H9 (cell line): Measurements from ENCODE around the gene KLF13. TPM values are rescaled to one million over a fixed set of nuclear protein-coding genes. Genes with fewer than 3 reads are reported as not detected.

Experiments used
- DNase-seq: peaks from one replicate; pipeline ENCODE4 v3.0.0-alpha.2; 2017
- H2AFZ ChIP-seq: one replicate; pipeline ENCODE4 v1.6.1; 2013; ENCODE audit warnings: mild to moderate bottlenecking, low read length, control low read depth, moderate library complexity
- H2AK5ac ChIP-seq: 2 replicates; pipeline ENCODE4 v1.6.1; 2013; ENCODE audit warnings: low read length, control low read depth, mixed read lengths; ENCODE audit not compliant: insufficient read length
- H2BK120ac ChIP-seq: one replicate; pipeline ENCODE4 v1.6.1; 2013; ENCODE audit warnings: low read depth, mild to moderate bottlenecking, low read length, control low read depth, inconsistent platforms; ENCODE audit not compliant: poor library complexity, severe bottlenecking
- H2BK12ac ChIP-seq: 2 replicates; pipeline ENCODE4 v1.6.1; 2013; ENCODE audit warnings: low read length, control low read depth, mixed read lengths, low read depth; ENCODE audit not compliant: insufficient read length
- H2BK15ac ChIP-seq: 2 replicates; pipeline ENCODE4 v1.6.1; 2013; ENCODE audit warnings: low read depth, low read length, control low read depth
- H2BK20ac ChIP-seq: one replicate; pipeline ENCODE4 v1.6.1; 2013; ENCODE audit warnings: low read depth, mild to moderate bottlenecking, low read length, control low read depth, inconsistent platforms; ENCODE audit not compliant: poor library complexity, severe bottlenecking
- H2BK5ac ChIP-seq: 2 replicates; pipeline ENCODE4 v1.6.1; 2013; ENCODE audit warnings: low read length, control low read depth, mixed read lengths; ENCODE audit not compliant: insufficient read length
- H3K14ac ChIP-seq: 2 replicates; pipeline ENCODE4 v1.6.1; 2013; ENCODE audit warnings: low read length, control low read depth; ENCODE audit not compliant: insufficient read depth
- H3K18ac ChIP-seq: 2 replicates; pipeline ENCODE4 v1.6.1; 2013; ENCODE audit warnings: low read depth, mild to moderate bottlenecking, mixed read lengths, low read length, control low read depth; ENCODE audit not compliant: insufficient read length
- H3K23ac ChIP-seq: 2 replicates; pipeline ENCODE4 v1.6.1; 2013; ENCODE audit warnings: low read length, control low read depth, mixed read lengths, low read depth; ENCODE audit not compliant: insufficient read length
- H3K23me2 ChIP-seq: 2 replicates; pipeline ENCODE4 v1.6.1; 2013; ENCODE audit warnings: low read depth, mild to moderate bottlenecking, mixed read lengths, low read length, control low read depth; ENCODE audit not compliant: insufficient read length, poor library complexity, severe bottlenecking
- H3K27ac ChIP-seq: 2 replicates; pipeline ENCODE4 v1.5.1; 2013; ENCODE audit warnings: low read length, control low read depth, mixed read lengths, low read depth; ENCODE audit not compliant: insufficient read length
- H3K27me3 ChIP-seq: 2 replicates; pipeline ENCODE4 v1.6.1; 2013; ENCODE audit warnings: low read length, control low read depth, inconsistent platforms; ENCODE audit not compliant: insufficient read depth
- H3K4ac ChIP-seq: 2 replicates; pipeline ENCODE4 v1.6.1; 2013; ENCODE audit warnings: low read depth, mild to moderate bottlenecking, control low read depth, inconsistent platforms, low read length, moderate library complexity
- H3K4me1 ChIP-seq: 2 replicates; pipeline ENCODE4 v1.6.1; 2013; ENCODE audit warnings: low read length, control low read depth, inconsistent platforms; ENCODE audit not compliant: insufficient read depth
- H3K4me2 ChIP-seq: 2 replicates; pipeline ENCODE4 v1.6.1; 2013; ENCODE audit warnings: low read length, control low read depth, mixed read lengths; ENCODE audit not compliant: insufficient read length, insufficient read depth
- H3K56ac ChIP-seq: 2 replicates; pipeline ENCODE4 v1.6.1; 2013; ENCODE audit warnings: low read depth, mild to moderate bottlenecking, mixed read lengths, low read length, control low read depth; ENCODE audit not compliant: insufficient read length
- H3K79me1 ChIP-seq: 2 replicates; pipeline ENCODE4 v1.6.1; 2013; ENCODE audit warnings: low read depth, mild to moderate bottlenecking, moderate library complexity, low read length, control low read depth, inconsistent platforms; ENCODE audit not compliant: insufficient read depth, poor library complexity, severe bottlenecking
- H3K79me2 ChIP-seq: 2 replicates; pipeline ENCODE4 v1.6.1; 2013; ENCODE audit warnings: low read length, control low read depth, inconsistent platforms; ENCODE audit not compliant: insufficient read depth
- H3K9ac ChIP-seq: 2 replicates; pipeline ENCODE4 v1.6.1; 2013; ENCODE audit warnings: low read length, control low read depth, mixed read lengths; ENCODE audit not compliant: insufficient read length; ENCODE audit errors: extremely low read depth
- H3K9me3 ChIP-seq: one replicate; pipeline ENCODE4 v1.6.1; 2013; ENCODE audit warnings: low read depth, low read length, inconsistent platforms; ENCODE audit not compliant: control insufficient read depth
- H3T11ph ChIP-seq: one replicate; pipeline ENCODE4 v1.6.1; 2013; ENCODE audit warnings: mild to moderate bottlenecking, low read length, control low read depth, inconsistent platforms
- H4K20me1 ChIP-seq: one replicate; pipeline ENCODE4 v1.6.1; 2013; ENCODE audit not compliant: control insufficient read depth, insufficient read length, insufficient read depth
- H4K5ac ChIP-seq: 2 replicates; pipeline ENCODE4 v1.6.1; 2013; ENCODE audit warnings: low read depth, mild to moderate bottlenecking, mixed read lengths, low read length, control low read depth; ENCODE audit not compliant: insufficient read length
- H4K8ac ChIP-seq: replicated peaks from 2 replicates; pipeline ENCODE4 v1.6.1; 2013; ENCODE audit warnings: low read length, control low read depth, mixed read lengths, low read depth; ENCODE audit not compliant: insufficient read length
- H4K91ac ChIP-seq: 2 replicates; pipeline ENCODE4 v1.6.1; 2013; ENCODE audit warnings: low read depth, mild to moderate bottlenecking, moderate library complexity, mixed read lengths, low read length, control low read depth; ENCODE audit not compliant: insufficient read length
- H3K27ac Mint-ChIP-seq, 3 experiments: 2 replicates in 2 of 3; 3 replicates in 1 of 3; pipeline ENCODE4 v1.8.0; 2020 to 2021; ENCODE audit warnings: mixed read lengths in 3 of 3, mild to moderate bottlenecking in 1 of 3, moderate library complexity in 1 of 3
- H3K27me3 Mint-ChIP-seq: 2 replicates; pipeline ENCODE4 v1.8.0; 2021; ENCODE audit warnings: low read depth, mild to moderate bottlenecking, moderate library complexity, mixed read lengths
- H3K36me3 Mint-ChIP-seq, 3 experiments: 2 replicates in 2 of 3; 3 replicates in 1 of 3; pipeline ENCODE4 v1.8.0; 2020 to 2021; ENCODE audit warnings: low read depth in 3 of 3, mixed read lengths in 3 of 3; ENCODE audit not compliant: insufficient read depth in 1 of 3
- H3K4me1 Mint-ChIP-seq, 2 experiments: 2 replicates each; pipeline ENCODE4 v1.8.0; 2020; ENCODE audit warnings: mixed read lengths in 2 of 2
- H3K4me3 Mint-ChIP-seq, 2 experiments: 2 replicates in 1 of 2; 3 replicates in 1 of 2; pipeline ENCODE4 v1.8.0; 2020 to 2021; ENCODE audit warnings: mild to moderate bottlenecking in 2 of 2, mixed read lengths in 2 of 2, moderate library complexity in 1 of 2
- H3K9me3 Mint-ChIP-seq, 2 experiments: 2 replicates in 1 of 2; 3 replicates in 1 of 2; pipeline ENCODE4 v1.8.0; 2020; ENCODE audit warnings: mild to moderate bottlenecking in 2 of 2, mixed read lengths in 2 of 2, moderate library complexity in 1 of 2
- WGBS: extraction: QIAGEN DNeasy Blood & Tissue Kit; methylation state at CpG from one replicate; pipeline ENCODE4 v1.1.7; 2013; ENCODE audit warnings: missing lambda C conversion rate, low lambda C conversion rate, mixed read lengths; ENCODE audit not compliant: insufficient read length; ENCODE audit errors: extremely low coverage; 5-methylcytosine and 5-hydroxymethylcytosine counted together
- total RNA-seq: library from RNA; stranded (reverse); gene quantifications from 2 replicates; pipeline ENCODE4 v1.2.1, GENCODE V29; 2021
- TF ChIP-seq, protein P1 (sequence below): fragments of 200-600 bp; sonication (generic); conservative IDR thresholded peaks from 3 replicates; pipeline ENCODE4 v1.8.0; 2021; ENCODE audit warnings: antibody characterized with exemption, mild to moderate bottlenecking

Gene KLF13
- total RNA-seq, 1 experiment from 2014 or later, result 33.4 TPM

DNA sequence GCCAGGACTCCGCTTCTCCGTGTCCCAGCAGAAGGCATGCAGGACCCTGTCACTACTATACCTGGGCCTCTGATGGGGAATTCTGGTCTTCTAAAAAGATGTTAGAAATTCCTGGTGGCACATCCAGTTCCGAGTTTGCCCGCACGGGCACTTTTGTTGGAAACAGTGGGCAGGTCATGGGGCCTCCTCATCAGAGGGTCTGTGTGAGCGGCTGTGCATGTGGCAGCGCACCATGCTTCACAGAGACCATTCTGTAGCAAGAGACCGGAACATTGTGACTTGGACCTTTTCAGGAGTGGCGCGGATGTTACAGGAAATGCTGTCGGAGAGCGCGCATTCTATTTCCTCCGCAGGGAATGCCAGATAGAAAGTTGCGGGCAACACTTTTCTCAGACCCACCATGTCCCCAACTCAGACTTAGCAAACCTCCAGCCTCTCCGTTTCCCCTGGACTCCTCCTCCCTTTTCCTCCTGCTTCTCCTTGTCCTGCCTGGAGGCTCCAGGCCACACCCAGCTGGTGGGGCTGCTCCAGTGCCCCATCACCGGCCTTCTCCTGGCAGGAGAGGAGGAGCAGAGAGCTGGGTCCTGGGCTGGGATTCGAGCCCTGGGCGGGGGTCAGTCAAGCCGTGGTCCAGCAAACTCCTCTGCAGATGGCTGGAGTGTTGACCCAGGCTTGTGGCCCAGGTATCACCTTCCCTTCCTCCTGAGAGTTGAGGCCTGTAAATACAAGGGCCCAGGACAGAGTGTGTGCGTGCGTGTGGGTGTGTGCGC, 46.6 kb downstream of the KLF13 start:
- H2BK120ac ChIP-seq, result no peak overlapping the region
- no peak for DNase-seq
- no peak overlapping the region for H3K18ac ChIP-seq
- H3K4ac ChIP-seq, result no peak overlapping the region
- no peak overlapping the region for H4K91ac ChIP-seq
- no peak overlapping the region; the same call in 1 of the 2 replicates for H3K14ac ChIP-seq
- H3T11ph ChIP-seq, result no peak overlapping the region
- Mint-ChIP-seq H3K4me3 (no peak overlapping the region; a peak in 1 of 5 replicates), H3K27me3 (no peaks in the 10 kb centered on the region), H3K27ac (peak overlapping the region in 2 of 3 experiments; percentile 66 to 74; a peak in 3 of 7 replicates), H3K4me1 (peaks cover 44 to 47% of the 10 kb centered on the region in 2 experiments), H3K9me3 (peaks cover 4 to 6% of the 10 kb centered on the region in 2 experiments; a peak in 3 of 5 replicates), H3K36me3 (peaks cover 7 to 37% (median 24%) of the 10 kb centered on the region in 3 experiments; a peak in 5 of 7 replicates)
- no peak overlapping the region for H4K8ac ChIP-seq
- no CpG with 5 or more reads among the region's 23 CpGs for WGBS
- no peak overlapping the region for H3K4me2 ChIP-seq
- H3K9me3 ChIP-seq, result no peaks in the 10 kb centered on the region
- H3K27me3 ChIP-seq, result no peaks in the 10 kb centered on the region
- H4K20me1 ChIP-seq, result no peaks in the 10 kb centered on the region
- no peak overlapping the region for H2BK5ac ChIP-seq
- no peak overlapping the region for H2BK15ac ChIP-seq
- no peaks in the 10 kb centered on the region; the same call in 1 of the 2 replicates for H3K4me1 ChIP-seq
- TF ChIP-seq, protein P1, sequence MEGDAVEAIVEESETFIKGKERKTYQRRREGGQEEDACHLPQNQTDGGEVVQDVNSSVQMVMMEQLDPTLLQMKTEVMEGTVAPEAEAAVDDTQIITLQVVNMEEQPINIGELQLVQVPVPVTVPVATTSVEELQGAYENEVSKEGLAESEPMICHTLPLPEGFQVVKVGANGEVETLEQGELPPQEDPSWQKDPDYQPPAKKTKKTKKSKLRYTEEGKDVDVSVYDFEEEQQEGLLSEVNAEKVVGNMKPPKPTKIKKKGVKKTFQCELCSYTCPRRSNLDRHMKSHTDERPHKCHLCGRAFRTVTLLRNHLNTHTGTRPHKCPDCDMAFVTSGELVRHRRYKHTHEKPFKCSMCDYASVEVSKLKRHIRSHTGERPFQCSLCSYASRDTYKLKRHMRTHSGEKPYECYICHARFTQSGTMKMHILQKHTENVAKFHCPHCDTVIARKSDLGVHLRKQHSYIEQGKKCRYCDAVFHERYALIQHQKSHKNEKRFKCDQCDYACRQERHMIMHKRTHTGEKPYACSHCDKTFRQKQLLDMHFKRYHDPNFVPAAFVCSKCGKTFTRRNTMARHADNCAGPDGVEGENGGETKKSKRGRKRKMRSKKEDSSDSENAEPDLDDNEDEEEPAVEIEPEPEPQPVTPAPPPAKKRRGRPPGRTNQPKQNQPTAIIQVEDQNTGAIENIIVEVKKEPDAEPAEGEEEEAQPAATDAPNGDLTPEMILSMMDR, result no peak
- no peak overlapping the region for H2AK5ac ChIP-seq
- no peaks in the 10 kb centered on the region for H3K23me2 ChIP-seq
- no peaks in the 10 kb centered on the region; the same call in 1 of the 2 replicates for H3K79me2 ChIP-seq
- no peak overlapping the region for H2BK20ac ChIP-seq
- no peak overlapping the region for H3K23ac ChIP-seq
- no peak overlapping the region for H4K5ac ChIP-seq
- H2BK12ac ChIP-seq, result no peak overlapping the region
- no peak overlapping the region for H3K56ac ChIP-seq
- H3K79me1 ChIP-seq, result no peaks in the 10 kb centered on the region
- H2AFZ ChIP-seq, result no peak overlapping the region
- no peak overlapping the region for H3K27ac ChIP-seq
- no peak overlapping the region for H3K9ac ChIP-seq
